Heart left ventricle (tissue), 16 donors: ENCODE data around the gene TRMO. TPM values are rescaled to one million over a fixed set of nuclear protein-coding genes. Genes with fewer than 3 reads are reported as not detected.
A peak's percentile ranks its signal among the peaks of the same experiment; 100 is the strongest.

ENCODE experiments used
- ATAC-seq, 4 donors: fragments of 200-7000 bp; cut with Tn5 transposase; one replicate each; pipeline ENCODE4 v1.9.1; 2020 to 2022; ENCODE audit warnings: moderate library complexity in 4 of 4, mild to moderate bottlenecking in 3 of 4, moderate number of reproducible peaks in 1 of 4
- DNase-seq, 5 donors: peaks; one replicate each; pipeline ENCODE4 v3.0.0-alpha.2; 2020
- H3K27ac ChIP-seq, 12 donors: fragments of 200-600 bp; sonication (generic) in 4 of 12; one replicate each; pipeline versions ENCODE4 v1.5.0 to v1.8.0; 2016 to 2022; ENCODE audit warnings: mild to moderate bottlenecking in 2 of 12
- H3K27me3 ChIP-seq, 9 donors: fragments of 200-600 bp; sonication (generic) in 2 of 9; one replicate each; pipeline versions ENCODE4 v1.5.1 to v1.8.0; 2016 to 2022; ENCODE audit warnings: mild to moderate bottlenecking in 3 of 9
- H3K36me3 ChIP-seq, 9 donors: fragments of 200-600 bp; sonication (generic) in 2 of 9; one replicate each; pipeline versions ENCODE4 v1.5.0 to v1.8.0; 2018 to 2022; ENCODE audit warnings: mild to moderate bottlenecking in 2 of 9
- H3K4me1 ChIP-seq, 12 donors: fragments of 200-600 bp; sonication (generic) in 4 of 12; one replicate each; pipeline versions ENCODE4 v1.5.0 to v1.8.0; 2016 to 2022; ENCODE audit warnings: mild to moderate bottlenecking in 3 of 12
- H3K4me3 ChIP-seq, 12 donors: fragments of 200-600 bp; sonication (generic) in 4 of 12; one replicate each; pipeline versions ENCODE4 v1.5.0 to v1.8.0; 2017 to 2022; ENCODE audit warnings: mild to moderate bottlenecking in 9 of 12, moderate library complexity in 4 of 12
- H3K9me3 ChIP-seq, 12 donors: fragments of 200-600 bp; sonication (generic) in 4 of 12; one replicate each; pipeline versions ENCODE4 v1.5.0 to v1.8.0; 2016 to 2022; ENCODE audit warnings: mild to moderate bottlenecking in 1 of 12
- CTCF ChIP-seq, 12 donors: fragments of 200-600 bp; sonication (generic) in 4 of 12; IDR thresholded peaks; one replicate each; pipeline versions ENCODE4 v1.5.0 to v1.8.0; 2018 to 2022; ENCODE audit warnings: antibody characterized with exemption in 12 of 12, mild to moderate bottlenecking in 5 of 12
- POLR2A ChIP-seq, 2 donors: fragments of 450-650 bp; IDR thresholded peaks; one replicate each; pipeline ENCODE4 v1.6.1; 2017; ENCODE audit warnings: antibody characterized with exemption in 2 of 2, mild to moderate bottlenecking in 2 of 2, moderate library complexity in 2 of 2
- WGBS, 4 donors: extraction: QIAGEN DNeasy Blood & Tissue Kit in 2 of 4; methylation state at CpG; one replicate each; pipeline versions ENCODE4 v1.1.5 to v1.1.7; 2013 to 2018; 5-methylcytosine and 5-hydroxymethylcytosine counted together
- intact Hi-C, 10 donors: fragments of 100-400 bp; cut with DNase I; formaldehyde crosslinking; loops; one replicate each; pipeline versions ENCODE4 v1.11.1 to v1.14.2; 2022
- polyA plus RNA-seq, 2 donors: library from polyadenylated mRNA; stranded (reverse); fragments of 200-250 nt; gene quantifications; one replicate each; pipeline ENCODE4 v1.2.3, GENCODE V29; 2013
- total RNA-seq, 9 donors: library from RNA; depleted of rRNA in 2 of 9; stranded (reverse); fragments of >200 nt in 2 of 9; fragmentation: NEBNext Ultra II Directional in 3 of 9; extraction: Animal tissue kit (Norgen Biotek cat#: 25700) in 3 of 9; gene quantifications; one replicate each; pipeline versions ENCODE4 v1.1.0 to v1.2.4, GENCODE V29; 2016 to 2023
- donor health status: ischemic (EF 13 %, LVEDD 7.1; RV severe dilation, severe dysfunction).
- donor health status: healthy with polysubstance abuse.
- donor health status: DM: no; HTN: yes; CAD: no.
- donor health status: DM: no; HTN: no; CAD: no.
- donor health status: ischemic (EF 25% LVEDD 6.9; RV normal size, moderate dysfunction).
- donor health status: ischemic (EF 25% LVEDD 5.7; RV mildly dilated, moderate dysfunction).
- donor health status: healthy.
- donor health status: DM: yes; HTN: yes; CAD: no.
- donor health status: ischemic (EF 35%, LVEDD 5.7; RV mildly dilated, moderate dysfunction).
- donor health status: nonischemic (EF 11% LVEDD 7.7; RV severe dilation, severe dysfunction).
- donor health status: DM: yes; HTN: yes; CAD: no.
- donor health status: PGD.
- donor health status: ischemic (EF 29% LVEDD 5.4; RV normal size, mild dysfunction).
- donor health status: nonischemic (EF 23%, LVEDD 6.1; RV moderate dilation, normal function).

TRMO gene
- total and polyA plus RNA-seq, 11 donors: 2.8 to 23.3 (median 8.0) TPM

- Histone ChIP-seq H3K9me3 (no peaks in the 10 kb centered on the region), H3K36me3 (no peaks in the 10 kb centered on the region), H3K27ac (no peak overlapping the region), H3K4me1 (peaks cover 0 to 11% (median 0%) of the 10 kb centered on the region in 12 donors), H3K27me3 (peaks cover 0 to 70% (median 3%) of the 10 kb centered on the region in 9 donors), H3K4me3 (no peak overlapping the region)
- whole genome bisulfite sequencing, 4 donors: 27 to 36% (median 32%) methylated on average over 6 of the region's 6 CpGs
- no peak for TF ChIP-seq CTCF (IDR thresholded peaks at IDR 0.05)
- no peak for TF ChIP-seq POLR2A (IDR thresholded peaks at IDR 0.05)
- DNase-seq: no peak
- intact Hi-C loops: no loop called here
- no peak for ATAC-seq
Observed at GRCh38 chr9:97934321-97935115, 12.2 kb upstream of the TRMO start.

GRCh38 chr9:97933297-97933998 lies 11.1 kb upstream of the TRMO start:
- Histone ChIP-seq H3K36me3 (no peaks in the 10 kb centered on the region), H3K27me3 (peaks cover 0 to 75% (median 3%) of the 10 kb centered on the region in 9 donors)

GRCh38 chr9:97930972-97931371 lies 8.7 kb upstream of the TRMO start:
- Histone ChIP-seq H3K9me3 (no peaks in the 10 kb centered on the region), H3K27ac (peak overlapping the region in 1 of 12 donors; percentile 29), H3K4me1 (no peaks in the 10 kb centered on the region), H3K4me3 (no peak overlapping the region), H3K27me3 (peaks cover 0 to 76% (median 3%) of the 10 kb centered on the region in 9 donors), H3K36me3 (no peaks in the 10 kb centered on the region)
- intact Hi-C loops: no loop called here
- DNase-seq (no peak), ATAC-seq (no peak)
- TF ChIP-seq POLR2A (IDR thresholded peaks at IDR 0.05) (no peak), CTCF (IDR thresholded peaks at IDR 0.05) (no peak)
- whole genome bisulfite sequencing, 4 donors: 39 to 52% (median 43%) methylated on average over 3 of the region's 3 CpGs

More at GRCh38 chr9:97933297-97933998, 11.1 kb upstream of the TRMO start:
- peaks cover 0 to 10% (median 0%) of the 10 kb centered on the region in 12 donors for H3K4me1 ChIP-seq
- no peak for TF ChIP-seq POLR2A (IDR thresholded peaks at IDR 0.05)
- TF ChIP-seq CTCF (IDR thresholded peaks at IDR 0.05): no peak
- no peak overlapping the region for H3K27ac ChIP-seq
- no peaks in the 10 kb centered on the region for H3K9me3 ChIP-seq
- 62 to 75% (median 71%) methylated on average over 4 of the region's 4 CpGs for WGBS, 4 donors
- no peak overlapping the region for H3K4me3 ChIP-seq
- intact Hi-C loops: no loop called here
- no peak for ATAC-seq
- no peak for DNase-seq

GRCh38 chr9:97928986-97929604 lies 6.8 kb upstream of the TRMO start:
- WGBS, 4 donors: 55 to 64% (median 63%) methylated on average over 4 of the region's 4 CpGs
- H3K4me1 ChIP-seq: peaks cover 0 to 2% (median 0%) of the 10 kb centered on the region in 12 donors
- H3K27ac ChIP-seq: no peak overlapping the region
- TF ChIP-seq POLR2A (IDR thresholded peaks at IDR 0.05) (no peak), CTCF (IDR thresholded peaks at IDR 0.05) (no peak)
- no peak overlapping the region for H3K4me3 ChIP-seq
- DNase-seq (no peak), ATAC-seq (no peak)
- peaks cover 0 to 74% (median 3%) of the 10 kb centered on the region in 9 donors for H3K27me3 ChIP-seq
- intact Hi-C loops: loop anchor here in 4 of 10 donors (5.0 to 10.0 kb wide), 4 partner anchors 48 to 276 kb away; partner anchors contain the start of gene ANP32B (in 2 of the 4)
- no peaks in the 10 kb centered on the region for H3K36me3 ChIP-seq
- no peaks in the 10 kb centered on the region for H3K9me3 ChIP-seq
